HCT116 (cell line): ENCODE results near the gene RGPD5. TPM values are rescaled to one million over a fixed set of nuclear protein-coding genes. Genes with fewer than 3 reads are reported as not detected.
A peak's percentile ranks its signal among the peaks of the same experiment; 100 is the strongest.
"Not testable (repeated sequence)": the region's sequence is repeated elsewhere in the genome, so short reads cannot be mapped to it uniquely, and the experiment has no call there.

Experiments
- ATAC-seq: fragments of 200-7000 bp; cut with Tn5 transposase; 2 replicates; pipeline ENCODE4 v1.9.1; 2020; ENCODE audit warnings: mild to moderate bottlenecking, moderate library complexity
- BruUV-seq: library from RNA; stranded (reverse); fragments of 400-500 nt; replicated peaks from 2 replicates; lab custom pipeline; 2021; lab: Mats Ljungman, UMichigan
- CTCF ChIA-PET: fragments of 300-600 bp; sonication (Branson Sonifier 250); formaldehyde crosslinking; loops from one replicate; lab custom pipeline; 2021; ENCODE audit warnings: antibody characterized with exemption; lab: Charles Lee
- POLR2A ChIA-PET: fragments of 300-600, 350-600 bp; sonication (Branson Sonifier 250); formaldehyde crosslinking; loops from one replicate; lab custom pipeline; 2021; ENCODE audit warnings: antibody characterized with exemption; lab: Charles Lee
- RAD21 ChIA-PET, 2 experiments: fragments of 300-600 bp; sonication (Branson Sonifier 250); formaldehyde crosslinking; loops; one replicate each; lab custom pipeline; 2023; ENCODE audit warnings: low total read pairs in 2 of 2; ENCODE audit not compliant: uncharacterized antibody in 2 of 2, unreplicated experiment in 2 of 2, low non-redundant PET in 1 of 2; lab: Charles Lee
- DNase-seq: peaks from one replicate; pipeline ENCODE4 v3.0.0-alpha.2; 2010; ENCODE audit warnings: low read depth, low spot score
- H2AFZ ChIP-seq: fragments of 200-600 bp; shearing (Covaris generic), sonication (generic); 2 replicates; pipeline ENCODE4 v1.6.1; 2017; ENCODE audit warnings: low read depth, mixed run types, mixed read lengths, antibody characterized with exemption, low read length; ENCODE audit not compliant: poor library complexity, severe bottlenecking
- H3K27ac ChIP-seq: 2 replicates; pipeline ENCODE4 v1.5.1; 2012; ENCODE audit warnings: low read depth, low read length
- H3K27me3 ChIP-seq: fragments of 200-600 bp; sonication (generic); 2 replicates; pipeline ENCODE4 v1.6.1; 2016; ENCODE audit warnings: mixed run types, low read length, mixed read lengths; ENCODE audit not compliant: insufficient read depth
- H3K36me3 ChIP-seq, 2 experiments: fragments of 200-500 bp in 1 of 2; fragments of 200-600 bp in 1 of 2; sonication (Bioruptor generic) in 1 of 2; sonication (generic) in 1 of 2; 2 replicates each; pipeline versions ENCODE4 v1.5.1 to v1.6.1; 2014 to 2016; ENCODE audit warnings: low read length in 2 of 2, inconsistent platforms in 1 of 2, mixed read lengths in 1 of 2, mixed run types in 1 of 2; ENCODE audit not compliant: insufficient read depth in 2 of 2, control insufficient read depth in 1 of 2
- H3K4me1 ChIP-seq, 2 experiments: fragments of 200-600 bp in 1 of 2; sonication (generic) in 1 of 2; 2 replicates each; pipeline versions ENCODE4 v1.5.1 to v1.6.1; 2012 to 2017; ENCODE audit warnings: low read length in 2 of 2, inconsistent platforms in 1 of 2, mild to moderate bottlenecking in 1 of 2, mixed read lengths in 1 of 2, mixed run types in 1 of 2, moderate library complexity in 1 of 2; ENCODE audit not compliant: insufficient read depth in 2 of 2, control insufficient read depth in 1 of 2
- H3K4me2 ChIP-seq: fragments of 200-600 bp; sonication (generic); 2 replicates; pipeline ENCODE4 v1.6.1; 2017; ENCODE audit warnings: mixed run types, low read length, mixed read lengths
- H3K4me3 ChIP-seq, 2 experiments: fragments of 200-600 bp in 1 of 2; sonication (generic) in 1 of 2; replicated peaks in 1 of 2; 2 replicates each; pipeline ENCODE4 v1.5.1; 2011 to 2016; ENCODE audit warnings: low read length in 2 of 2, control low read depth in 1 of 2, low read depth in 1 of 2, mild to moderate bottlenecking in 1 of 2, mixed read lengths in 1 of 2, mixed run types in 1 of 2
- H3K79me2 ChIP-seq: fragments of 200-600 bp; sonication (generic); 2 replicates; pipeline ENCODE4 v1.6.1; 2017; ENCODE audit warnings: mild to moderate bottlenecking, mixed run types, low read length, moderate library complexity, mixed read lengths; ENCODE audit not compliant: insufficient read depth
- H3K9ac ChIP-seq: fragments of 200-600 bp; sonication (generic); 2 replicates; pipeline ENCODE4 v1.6.1; 2016; ENCODE audit warnings: low read length, mixed read lengths
- H3K9me2 ChIP-seq: fragments of 200-600 bp; sonication (generic), shearing (Covaris generic); 2 replicates; pipeline ENCODE4 v1.6.1; 2017; ENCODE audit warnings: mixed run types, mild to moderate bottlenecking, moderate library complexity; ENCODE audit not compliant: insufficient read depth
- H3K9me3 ChIP-seq, 2 experiments: fragments of 200-500 bp in 1 of 2; fragments of 200-600 bp in 1 of 2; sonication (Bioruptor generic) in 1 of 2; sonication (generic) in 1 of 2; 2 replicates each; pipeline ENCODE4 v1.6.1; 2014 to 2017; ENCODE audit warnings: low read length in 2 of 2, mixed read lengths in 2 of 2, inconsistent platforms in 1 of 2, low read depth in 1 of 2, mild to moderate bottlenecking in 1 of 2, mixed run types in 1 of 2, moderate library complexity in 1 of 2; ENCODE audit not compliant: control insufficient read depth in 1 of 2, insufficient read depth in 1 of 2
- H4K20me1 ChIP-seq: fragments of 200-600 bp; sonication (generic), shearing (Covaris generic); 2 replicates; pipeline ENCODE4 v1.6.1; 2017; ENCODE audit warnings: mixed run types, mild to moderate bottlenecking, moderate library complexity; ENCODE audit not compliant: insufficient read depth
- intact Hi-C: fragments of 100-400 bp; cut with micrococcal nuclease; formaldehyde crosslinking; loops from 2 replicates; pipeline ENCODE4 v1.10.0; 2022
- total RNA-seq: library from RNA; stranded (reverse); gene quantifications from one replicate; pipeline ENCODE4 v1.2.1, GENCODE V29; 2021; ENCODE audit not compliant: unreplicated experiment

RGPD5 gene
- total RNA-seq, 1 experiment from 2014 or later = 39.1 TPM

DNA sequence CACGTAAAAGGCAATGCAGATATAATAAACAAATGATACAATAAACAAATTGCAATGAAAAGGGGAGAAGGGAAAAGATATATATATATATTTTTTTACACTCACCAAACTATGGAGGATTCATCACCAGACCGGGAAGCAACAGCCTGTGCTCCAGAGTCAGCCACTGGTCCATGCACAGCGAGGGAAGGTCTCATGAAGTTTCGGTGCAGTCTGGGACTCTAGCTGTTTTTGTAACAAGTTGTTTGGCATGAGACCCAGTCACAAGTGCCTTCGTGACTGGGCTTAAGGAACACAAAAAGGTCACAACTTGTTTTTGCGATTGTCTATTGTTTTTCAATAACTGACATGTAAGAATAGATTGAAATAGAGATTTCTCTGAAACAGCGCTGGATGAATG lies 99.6 kb downstream of the RGPD5 start:
- H3K79me2 ChIP-seq, RAD21 ChIA-PET, H3K9me3 ChIP-seq, POLR2A ChIA-PET, H3K9ac ChIP-seq, H3K4me1 ChIP-seq, CTCF ChIA-PET, H3K27me3 ChIP-seq, H3K4me2 ChIP-seq, H3K9me2 ChIP-seq, H4K20me1 ChIP-seq, H2AFZ ChIP-seq, intact Hi-C loops, H3K4me3 ChIP-seq, BruUV-seq, H3K36me3 ChIP-seq, H3K27ac ChIP-seq, ATAC-seq, DNase-seq: not testable (repeated sequence)

GRCh38 chr2:109894141-109894540 lies 100.0 kb downstream of the RGPD5 start:
- H3K4me2 ChIP-seq, POLR2A ChIA-PET, H3K9me2 ChIP-seq, H3K27ac ChIP-seq, CTCF ChIA-PET, BruUV-seq, H3K4me3 ChIP-seq, H3K9ac ChIP-seq, H4K20me1 ChIP-seq, H3K27me3 ChIP-seq, H3K4me1 ChIP-seq, H3K9me3 ChIP-seq, H2AFZ ChIP-seq, DNase-seq, RAD21 ChIA-PET, H3K36me3 ChIP-seq, ATAC-seq, H3K79me2 ChIP-seq, intact Hi-C loops: not testable (repeated sequence)

DNA sequence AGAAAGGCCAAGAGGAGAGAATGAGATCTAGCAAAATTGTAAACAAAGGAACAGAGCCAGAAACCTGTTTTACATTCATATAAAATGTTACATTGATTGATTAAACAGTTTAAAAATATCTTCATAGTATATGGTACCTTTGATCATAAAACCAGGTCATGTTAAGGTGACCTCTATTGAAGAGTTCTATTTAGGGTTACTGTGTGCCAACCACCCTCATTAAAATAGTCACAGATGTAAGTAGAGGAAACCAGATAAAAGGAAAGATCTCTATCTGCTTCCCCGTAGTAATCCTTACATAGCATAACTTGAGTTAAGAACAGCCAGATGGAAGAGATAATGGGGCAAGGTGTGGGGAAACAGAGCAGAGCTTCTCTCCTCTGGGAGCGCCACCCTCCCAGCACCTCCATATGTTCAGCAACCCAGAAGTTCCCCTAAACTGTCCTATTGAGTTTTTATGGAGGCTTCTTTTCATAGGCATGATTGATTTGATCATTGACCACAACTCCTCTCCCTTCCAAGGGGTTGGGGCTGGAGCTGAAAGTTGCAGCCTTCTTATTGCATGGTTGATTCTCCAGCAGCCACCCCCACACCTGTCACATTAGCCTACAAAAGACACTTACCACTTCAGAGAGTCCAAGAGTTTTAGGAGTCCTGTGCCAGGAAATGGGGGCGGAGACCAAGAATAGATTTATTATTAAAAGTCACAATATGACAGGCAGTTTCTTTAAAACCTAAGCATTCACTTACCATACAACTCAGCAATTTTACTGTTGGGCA lies 101.2 kb downstream of the RGPD5 start:
- H4K20me1 ChIP-seq, H3K4me2 ChIP-seq, H3K9me3 ChIP-seq, CTCF ChIA-PET, H2AFZ ChIP-seq, RAD21 ChIA-PET, H3K27ac ChIP-seq, H3K79me2 ChIP-seq, BruUV-seq, H3K9me2 ChIP-seq, H3K9ac ChIP-seq, H3K27me3 ChIP-seq, H3K4me1 ChIP-seq, intact Hi-C loops, DNase-seq, H3K4me3 ChIP-seq, H3K36me3 ChIP-seq, ATAC-seq, POLR2A ChIA-PET: not testable (repeated sequence)

- H2AFZ ChIP-seq, H3K4me1 ChIP-seq, H3K27ac ChIP-seq, H3K79me2 ChIP-seq, H3K36me3 ChIP-seq, H3K9me2 ChIP-seq, H3K27me3 ChIP-seq, intact Hi-C loops, H3K9ac ChIP-seq, POLR2A ChIA-PET, BruUV-seq, H3K9me3 ChIP-seq, CTCF ChIA-PET, RAD21 ChIA-PET, H3K4me2 ChIP-seq, DNase-seq, H3K4me3 ChIP-seq, H4K20me1 ChIP-seq: not testable (repeated sequence)
- ATAC-seq = peak; percentile 64; the same call in 1 of the 2 replicates
Observed at GRCh38 chr2:109896212-109896611, 102.1 kb downstream of the RGPD5 start.
